ENCODE results near the gene CDK5RAP2.

GRCh38 chr9:120440791-120441190 is 139.2 kb downstream of the CDK5RAP2 start:
- TF ChIP-seq EZH2 (IDR thresholded peaks at IDR 0.05) = no peak
- no peak for TF ChIP-seq POLR2AphosphoS5 (IDR thresholded peaks at IDR 0.05; ENCODE audit: borderline replicate concordance, low read depth, low read length)
- TF ChIP-seq FOXP2 (optimal IDR thresholded peaks at IDR 0.05; ENCODE audit: control extremely low read depth, extremely low read length, insufficient read depth) = no peak
